ENCODE results near the gene QTRT2.

QTRT2 gene

GRCh38 chr3:114127517-114127916 is 71.0 kb downstream of the QTRT2 start:
- no peak for DNase-seq

GRCh38 chr3:114128231-114128630 is 71.7 kb downstream of the QTRT2 start:
- no peak for DNase-seq

- DNase-seq, result no peak
Measured at GRCh38 chr3:114128826-114129225, 72.3 kb downstream of the QTRT2 start.

- no peak for DNase-seq
Measured at GRCh38 chr3:114132500-114132899, 76.0 kb downstream of the QTRT2 start.

- no peak for DNase-seq
Measured at GRCh38 chr3:114133947-114134346, 77.4 kb downstream of the QTRT2 start.

All from stimulated activated CD4-positive, alpha-beta T cell treated with anti-CD3 and anti-CD28 coated beads, Interleukin-1b, Interleukin-23, amount 100 ng/mL, for 48 hours (primary cell).